Effector memory CD4-positive, alpha-beta T cell (primary cell): ENCODE results near the gene DEPDC5.

ENCODE experiments used
- DNase-seq, 3 donors: peaks; one replicate each; pipeline ENCODE4 v3.0.0-alpha.2; 2020
- H3K27ac ChIP-seq: 2 replicates; pipeline ENCODE4 v1.7.0; 2013; ENCODE audit warnings: mild to moderate bottlenecking, low read length, moderate library complexity; ENCODE audit not compliant: insufficient read depth, poor library complexity, severe bottlenecking
- H3K27me3 ChIP-seq: replicated peaks from 2 replicates; pipeline ENCODE4 v1.7.0; 2013; ENCODE audit warnings: mild to moderate bottlenecking, low read length; ENCODE audit not compliant: insufficient read depth, control insufficient read depth, poor library complexity, severe bottlenecking
- H3K36me3 ChIP-seq: 2 replicates; pipeline ENCODE4 v1.7.0; 2013; ENCODE audit warnings: mild to moderate bottlenecking, low read length, moderate library complexity; ENCODE audit not compliant: control insufficient read depth, insufficient read depth
- H3K4me1 ChIP-seq: 2 replicates; pipeline ENCODE4 v1.7.0; 2013; ENCODE audit warnings: low read length, mild to moderate bottlenecking; ENCODE audit not compliant: control insufficient read depth, insufficient read depth, poor library complexity, severe bottlenecking
- H3K4me3 ChIP-seq: 2 replicates; pipeline ENCODE4 v1.7.0; 2013; ENCODE audit warnings: low read length, low read depth, mild to moderate bottlenecking; ENCODE audit not compliant: insufficient read depth, poor library complexity, severe bottlenecking
- H3K9me3 ChIP-seq: 2 replicates; pipeline ENCODE4 v1.7.0; 2013; ENCODE audit warnings: mild to moderate bottlenecking, low read length, moderate library complexity; ENCODE audit not compliant: control insufficient read depth

DEPDC5 gene

DNA sequence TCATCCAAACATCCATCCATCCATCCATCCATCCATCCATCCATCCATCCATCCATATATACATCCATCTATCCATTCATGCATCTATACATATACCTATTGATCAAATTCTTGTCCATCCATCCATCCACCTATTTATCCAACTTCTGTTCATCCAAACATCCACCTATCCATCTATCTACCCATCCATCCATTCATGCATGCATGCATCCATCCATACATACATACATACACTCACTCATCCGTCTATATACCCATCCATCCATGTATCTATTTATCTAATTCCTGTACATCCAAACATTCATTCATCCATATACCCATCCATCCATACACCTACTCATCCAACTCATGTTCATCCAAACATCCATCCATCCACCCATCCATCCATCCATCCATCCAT lies 171.2 kb downstream of the DEPDC5 start:
- no peaks in the 10 kb centered on the region for H3K27me3 ChIP-seq
- no peak overlapping the region for H3K4me3 ChIP-seq
- no peaks in the 10 kb centered on the region for H3K9me3 ChIP-seq
- DNase-seq = no peak
- no peaks in the 10 kb centered on the region for H3K36me3 ChIP-seq
- no peak overlapping the region for H3K27ac ChIP-seq
- H3K4me1 ChIP-seq = no peaks in the 10 kb centered on the region

- Histone ChIP-seq H3K27me3 (no peaks in the 10 kb centered on the region), H3K4me1 (no peaks in the 10 kb centered on the region), H3K36me3 (no peaks in the 10 kb centered on the region), H3K4me3 (no peak overlapping the region), H3K27ac (no peak overlapping the region), H3K9me3 (no peaks in the 10 kb centered on the region)
- DNase-seq = no peak
Measured at GRCh38 chr22:31926024-31926423, 172.2 kb downstream of the DEPDC5 start.

DNA sequence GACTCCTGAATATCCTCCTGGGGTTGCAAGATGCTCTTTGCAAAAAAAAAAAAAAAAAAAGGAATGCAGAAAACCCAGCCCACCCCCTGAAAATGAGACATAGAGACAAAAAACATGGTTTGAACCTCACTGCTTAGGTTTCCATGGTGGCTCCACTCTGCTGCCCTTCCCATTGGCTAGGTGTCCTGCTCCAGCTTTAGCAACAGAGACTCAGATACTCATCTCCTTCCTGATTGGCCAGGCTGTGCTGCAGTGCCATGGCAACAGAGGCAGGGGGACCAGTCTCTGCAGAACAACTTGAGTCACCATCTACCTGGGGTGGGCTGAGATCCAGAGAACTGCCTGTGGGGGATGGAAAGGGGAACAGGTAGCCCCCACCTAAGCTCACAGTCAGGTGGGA lies 173.2 kb downstream of the DEPDC5 start:
- no peak for DNase-seq
- no peaks in the 10 kb centered on the region for H3K4me1 ChIP-seq
- no peak overlapping the region for H3K27ac ChIP-seq
- H3K9me3 ChIP-seq = no peaks in the 10 kb centered on the region
- no peaks in the 10 kb centered on the region for H3K36me3 ChIP-seq
- no peaks in the 10 kb centered on the region for H3K27me3 ChIP-seq
- no peak overlapping the region for H3K4me3 ChIP-seq

- Histone ChIP-seq H3K4me3 (no peak overlapping the region), H3K27ac (no peak overlapping the region), H3K27me3 (no peaks in the 10 kb centered on the region), H3K9me3 (no peaks in the 10 kb centered on the region), H3K4me1 (no peaks in the 10 kb centered on the region), H3K36me3 (no peaks in the 10 kb centered on the region)
- no peak for DNase-seq
Measured at GRCh38 chr22:31927562-31927961, 173.7 kb downstream of the DEPDC5 start.

GRCh38 chr22:31929167-31929930 lies 175.5 kb downstream of the DEPDC5 start:
- DNase-seq = no peak
- H3K27me3 ChIP-seq = no peaks in the 10 kb centered on the region
- no peak overlapping the region for H3K27ac ChIP-seq
- H3K4me3 ChIP-seq = no peak overlapping the region
- no peaks in the 10 kb centered on the region for H3K9me3 ChIP-seq
- no peaks in the 10 kb centered on the region for H3K36me3 ChIP-seq
- H3K4me1 ChIP-seq = no peaks in the 10 kb centered on the region

- Histone ChIP-seq H3K36me3 (no peaks in the 10 kb centered on the region), H3K9me3 (no peaks in the 10 kb centered on the region), H3K4me3 (no peak overlapping the region), H3K27me3 (no peaks in the 10 kb centered on the region), H3K4me1 (no peaks in the 10 kb centered on the region), H3K27ac (no peak overlapping the region)
- DNase-seq = no peak
Measured at GRCh38 chr22:31932863-31933262, 179.0 kb downstream of the DEPDC5 start.

DNA sequence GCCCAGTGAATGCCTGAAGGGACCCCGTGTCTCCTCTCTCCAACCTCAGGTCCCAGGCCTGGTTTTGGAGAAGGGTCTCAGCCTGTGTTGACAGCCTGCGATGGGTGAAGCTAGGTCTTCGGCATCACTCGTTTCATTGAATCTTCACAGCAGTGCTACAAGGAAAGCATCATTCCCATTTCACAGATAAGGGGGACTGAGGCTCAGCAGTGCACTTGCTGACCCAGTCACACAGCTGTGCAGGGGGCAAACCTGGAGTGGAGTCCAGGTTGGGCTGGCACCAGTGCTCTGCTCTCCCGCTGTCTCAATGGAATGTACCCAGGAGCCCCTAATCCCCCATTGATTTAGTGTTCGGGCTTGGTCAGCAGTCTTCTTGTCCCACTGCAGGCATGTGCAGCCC lies 179.6 kb downstream of the DEPDC5 start:
- Histone ChIP-seq H3K9me3 (no peaks in the 10 kb centered on the region), H3K27ac (no peak overlapping the region), H3K36me3 (no peaks in the 10 kb centered on the region), H3K4me1 (no peaks in the 10 kb centered on the region), H3K4me3 (no peak overlapping the region), H3K27me3 (no peaks in the 10 kb centered on the region)
- no peak for DNase-seq

DNA sequence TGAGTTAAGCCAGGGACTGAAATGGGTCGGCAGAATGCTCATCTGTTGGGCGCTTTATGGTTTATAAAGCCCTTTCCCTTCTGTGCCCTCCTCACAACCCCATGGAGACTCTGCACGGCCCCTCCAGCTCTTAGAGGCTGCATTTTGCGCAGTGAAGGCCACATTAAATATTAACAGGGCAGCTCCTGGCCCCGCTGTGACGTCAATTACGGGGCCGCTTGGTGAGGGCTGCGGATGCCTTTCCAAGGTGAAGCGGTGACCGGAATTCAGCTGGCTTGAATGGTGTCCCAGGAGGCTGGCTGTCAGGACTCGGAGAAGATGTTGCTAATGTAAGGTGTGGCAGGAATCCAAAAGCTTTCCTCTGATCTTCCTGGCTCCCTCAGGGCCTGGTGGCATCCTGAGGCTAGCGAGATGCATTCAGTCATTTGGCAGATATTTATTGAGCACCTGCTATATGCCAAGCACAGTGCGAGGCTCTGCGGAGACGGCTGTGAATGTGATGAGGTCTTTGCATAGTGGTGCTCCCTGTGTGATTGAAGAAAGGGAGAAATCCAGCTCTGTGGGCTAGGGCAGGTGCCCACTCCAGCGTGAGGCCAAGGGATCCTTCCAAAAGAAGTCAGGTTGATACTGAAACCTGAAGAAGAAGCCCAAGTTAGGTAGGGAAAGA lies 180.1 kb downstream of the DEPDC5 start:
- no peaks in the 10 kb centered on the region for H3K4me1 ChIP-seq
- no peaks in the 10 kb centered on the region for H3K9me3 ChIP-seq
- no peaks in the 10 kb centered on the region for H3K27me3 ChIP-seq
- H3K27ac ChIP-seq = no peak overlapping the region
- DNase-seq = no peak
- H3K4me3 ChIP-seq = no peak overlapping the region
- H3K36me3 ChIP-seq = no peaks in the 10 kb centered on the region

DNA sequence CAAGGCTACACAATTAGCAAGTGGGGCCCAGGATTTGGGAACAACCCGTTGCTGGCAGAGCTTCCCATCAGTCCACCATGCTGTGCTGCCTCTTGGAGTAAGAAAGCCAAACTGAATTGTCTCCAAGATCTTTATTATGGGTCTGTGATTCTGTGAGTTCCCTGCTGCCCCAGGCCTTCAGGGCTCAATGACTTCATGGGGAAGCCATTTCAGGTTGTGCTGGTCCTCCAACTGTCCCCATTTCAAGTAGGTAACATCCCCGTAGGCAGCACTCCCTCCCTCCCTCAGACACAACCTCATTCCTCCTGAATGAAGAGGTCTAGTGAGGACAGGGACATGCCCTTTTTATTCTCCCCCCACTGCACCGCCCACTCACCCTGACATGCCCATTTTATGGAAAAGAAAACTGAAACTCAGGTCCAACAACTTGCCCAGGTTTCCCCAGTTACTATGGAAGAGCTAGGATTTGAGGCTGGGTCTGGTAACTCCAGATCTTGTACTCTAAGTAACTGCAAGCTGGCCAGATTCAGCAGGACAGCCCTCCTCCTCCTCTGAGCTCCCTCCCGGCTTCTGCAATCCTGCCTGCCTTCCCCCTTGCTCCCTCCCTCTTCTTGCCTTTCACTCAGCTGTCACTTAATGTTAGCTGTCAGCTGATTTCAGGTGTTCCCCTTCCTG lies 182.3 kb downstream of the DEPDC5 start:
- H3K27ac ChIP-seq = no peak overlapping the region
- no peaks in the 10 kb centered on the region for H3K4me1 ChIP-seq
- H3K36me3 ChIP-seq = no peaks in the 10 kb centered on the region
- no peaks in the 10 kb centered on the region for H3K9me3 ChIP-seq
- H3K4me3 ChIP-seq = no peak overlapping the region
- no peak for DNase-seq
- H3K27me3 ChIP-seq = no peaks in the 10 kb centered on the region

DNA sequence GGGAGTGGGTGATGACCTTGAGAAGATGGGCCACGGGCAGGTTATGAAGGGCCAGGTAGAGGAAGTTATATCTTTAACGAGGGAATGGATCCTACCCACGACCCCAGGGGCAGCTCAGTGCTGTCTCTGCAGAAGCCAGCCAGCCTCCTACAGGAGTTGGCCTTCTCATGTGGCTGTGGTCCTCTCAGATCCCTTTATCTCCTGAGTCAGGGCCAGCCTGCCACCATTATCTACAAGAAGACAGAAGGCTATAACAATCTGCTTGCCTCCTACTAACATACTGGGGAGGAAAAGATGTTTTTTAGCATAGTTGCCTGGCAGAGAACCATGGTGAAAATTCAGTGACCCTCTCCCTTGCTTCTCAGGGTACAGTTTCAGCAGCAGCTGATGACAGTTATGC lies 183.5 kb downstream of the DEPDC5 start:
- H3K27ac ChIP-seq = no peak overlapping the region

More for the DNA sequence above, 183.5 kb downstream of the DEPDC5 start:
- H3K27me3 ChIP-seq = no peaks in the 10 kb centered on the region
- no peaks in the 10 kb centered on the region for H3K4me1 ChIP-seq
- DNase-seq = no peak
- no peaks in the 10 kb centered on the region for H3K36me3 ChIP-seq
- no peaks in the 10 kb centered on the region for H3K9me3 ChIP-seq
- H3K4me3 ChIP-seq = no peak overlapping the region
